ENCODE results near the gene NPHP4.

- TF ChIP-seq ZC3H10 (CRISPR knock-in tag; IDR thresholded peaks at IDR 0.05): no peak
- no peak for TF ChIP-seq OSR1 (CRISPR knock-in tag; IDR thresholded peaks at IDR 0.05)
- no peak for TF ChIP-seq TSHZ2 (CRISPR knock-in tag; IDR thresholded peaks at IDR 0.05)
- TF ChIP-seq, protein P1, sequence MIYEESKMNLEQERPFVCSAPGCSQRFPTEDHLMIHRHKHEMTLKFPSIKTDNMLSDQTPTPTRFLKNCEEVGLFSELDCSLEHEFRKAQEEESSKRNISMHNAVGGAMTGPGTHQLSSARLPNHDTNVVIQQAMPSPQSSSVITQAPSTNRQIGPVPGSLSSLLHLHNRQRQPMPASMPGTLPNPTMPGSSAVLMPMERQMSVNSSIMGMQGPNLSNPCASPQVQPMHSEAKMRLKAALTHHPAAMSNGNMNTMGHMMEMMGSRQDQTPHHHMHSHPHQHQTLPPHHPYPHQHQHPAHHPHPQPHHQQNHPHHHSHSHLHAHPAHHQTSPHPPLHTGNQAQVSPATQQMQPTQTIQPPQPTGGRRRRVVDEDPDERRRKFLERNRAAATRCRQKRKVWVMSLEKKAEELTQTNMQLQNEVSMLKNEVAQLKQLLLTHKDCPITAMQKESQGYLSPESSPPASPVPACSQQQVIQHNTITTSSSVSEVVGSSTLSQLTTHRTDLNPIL (CRISPR knock-in tag; IDR thresholded peaks at IDR 0.05; ENCODE audit: low read depth): no peak
- no peak for TF ChIP-seq ESRRG (CRISPR knock-in tag; IDR thresholded peaks at IDR 0.05)
Measured at GRCh38 chr1:5901841-5902240, 90.4 kb downstream of the NPHP4 start.
